HCT116 (cell line): ENCODE data around the gene DCTN4.
"Not testable (repeated sequence)": the region's sequence is repeated elsewhere in the genome, so short reads cannot be mapped to it uniquely, and the experiment has no call there.

Source experiments
- CTCF ChIP-seq, 3 experiments: fragments of 200-600 bp in 1 of 3; sonication (generic) in 1 of 3; IDR thresholded peaks in 2 of 3; conservative IDR thresholded peaks in 1 of 3; 2 replicates each; pipeline ENCODE4 v1.5.1; 2012 to 2017; ENCODE audit warnings: low read depth in 2 of 3, low read length in 2 of 3, antibody characterized with exemption in 1 of 3, borderline replicate concordance in 1 of 3, control low read depth in 1 of 3, mild to moderate bottlenecking in 1 of 3, mixed read lengths in 1 of 3, mixed run types in 1 of 3, moderate library complexity in 1 of 3; ENCODE audit not compliant: insufficient read depth in 1 of 3
- EZH2 ChIP-seq: fragments of 200-600 bp; sonication (generic); IDR thresholded peaks from 2 replicates; pipeline ENCODE4 v1.6.1; 2017; ENCODE audit warnings: antibody characterized with exemption, mixed run types
- JUND ChIP-seq: IDR thresholded peaks from 2 replicates; pipeline ENCODE4 v1.6.1; 2012
- POLR2A ChIP-seq: IDR thresholded peaks from 2 replicates; pipeline ENCODE4 v1.7.0; 2011; ENCODE audit warnings: borderline replicate concordance; ENCODE audit not compliant: insufficient read depth, insufficient read length; ENCODE audit errors: extremely low read depth
- REST ChIP-seq: IDR thresholded peaks from 2 replicates; pipeline ENCODE4 v1.6.1; 2012; ENCODE audit warnings: low read depth

GRCh38 chr5:150743142-150743488, 15.7 kb downstream of the DCTN4 start:
- not testable (repeated sequence) for TF ChIP-seq REST; JUND; CTCF (IDR thresholded peaks at IDR 0.05 in 2 of 3, conservative IDR thresholded peaks at IDR 0.05 in 1 of 3; ENCODE audit: borderline replicate concordance in 1 of 3, insufficient read depth in 1 of 3, low read depth in 2 of 3, low read length in 2 of 3); EZH2; POLR2A
